Measurements from ENCODE around the gene ARID3B.

DNA sequence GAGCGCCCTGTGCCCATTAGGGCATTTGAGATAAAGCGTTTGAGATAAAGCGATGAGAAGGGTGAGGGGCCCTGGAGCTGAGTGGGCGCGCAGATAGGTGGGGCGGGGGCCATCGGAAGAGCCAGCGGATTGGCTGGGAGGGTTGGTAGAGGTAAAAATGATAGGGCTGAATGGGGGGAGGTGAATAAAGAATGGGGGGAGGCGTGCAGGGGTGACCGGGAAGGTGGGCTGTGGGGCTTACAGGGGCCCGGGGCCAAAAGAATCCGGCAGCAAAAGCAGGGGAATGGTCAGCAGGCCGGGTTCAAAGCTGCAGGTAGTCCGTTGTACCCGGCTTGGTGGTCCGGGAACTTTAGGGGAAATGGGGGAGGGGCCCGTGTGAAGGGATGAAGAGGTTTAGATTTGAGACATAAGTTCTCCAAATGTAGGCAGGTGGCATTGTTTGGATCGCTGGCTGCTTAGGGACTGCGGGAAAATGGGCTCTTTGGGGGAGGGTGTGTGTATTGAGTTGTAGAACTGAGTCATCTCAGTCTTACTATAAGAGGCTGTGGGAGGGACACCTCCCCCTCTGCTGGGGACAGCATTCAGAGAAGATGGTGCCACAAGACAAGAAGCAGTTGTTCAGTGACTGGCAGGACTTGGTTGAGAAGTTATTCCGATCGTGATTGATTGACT is 610 bp downstream of the ARID3B start:
- TF ChIP-seq ARNT (IDR thresholded peaks at IDR 0.05), result no peak
- TF ChIP-seq FOXM1 (IDR thresholded peaks at IDR 0.05; ENCODE audit: borderline replicate concordance), result no peak
- TF ChIP-seq FOXK2 (IDR thresholded peaks at IDR 0.05), result no peak
- TF ChIP-seq BHLHE40 (IDR thresholded peaks at IDR 0.05; ENCODE audit: borderline replicate concordance), result no peak
- no peak for TF ChIP-seq NFRKB (IDR thresholded peaks at IDR 0.05)
- no peak for TF ChIP-seq L3MBTL2 (conservative IDR thresholded peaks at IDR 0.05)
- TF ChIP-seq SP1 (IDR thresholded peaks at IDR 0.05), result no peak
- no peak for TF ChIP-seq SUZ12 (IDR thresholded peaks at IDR 0.05)
- no peak for TF ChIP-seq FOXA1 (IDR thresholded peaks at IDR 0.05)
- TF ChIP-seq HDGF (IDR thresholded peaks at IDR 0.05; ENCODE audit: borderline replicate concordance), result no peak
- no peak for TF ChIP-seq TARDBP (IDR thresholded peaks at IDR 0.05)
- no peak for TF ChIP-seq LEF1 (IDR thresholded peaks at IDR 0.05; ENCODE audit: borderline replicate concordance)
- no peak for TF ChIP-seq ZNF384 (IDR thresholded peaks at IDR 0.05)
- TF ChIP-seq ELF4 (IDR thresholded peaks at IDR 0.05), result no peak
